DMS53 (cell line): ENCODE measurements around the gene CDIPT.
A peak's percentile ranks its signal among the peaks of the same experiment; 100 is the strongest.
"Not testable (repeated sequence)": the region's sequence is repeated elsewhere in the genome, so short reads cannot be mapped to it uniquely, and the experiment has no call there.

Experiments used
- DNase-seq: peaks from one replicate; lab custom pipeline; 2025; lab: John Stamatoyannopoulos, UW

Gene CDIPT

DNA sequence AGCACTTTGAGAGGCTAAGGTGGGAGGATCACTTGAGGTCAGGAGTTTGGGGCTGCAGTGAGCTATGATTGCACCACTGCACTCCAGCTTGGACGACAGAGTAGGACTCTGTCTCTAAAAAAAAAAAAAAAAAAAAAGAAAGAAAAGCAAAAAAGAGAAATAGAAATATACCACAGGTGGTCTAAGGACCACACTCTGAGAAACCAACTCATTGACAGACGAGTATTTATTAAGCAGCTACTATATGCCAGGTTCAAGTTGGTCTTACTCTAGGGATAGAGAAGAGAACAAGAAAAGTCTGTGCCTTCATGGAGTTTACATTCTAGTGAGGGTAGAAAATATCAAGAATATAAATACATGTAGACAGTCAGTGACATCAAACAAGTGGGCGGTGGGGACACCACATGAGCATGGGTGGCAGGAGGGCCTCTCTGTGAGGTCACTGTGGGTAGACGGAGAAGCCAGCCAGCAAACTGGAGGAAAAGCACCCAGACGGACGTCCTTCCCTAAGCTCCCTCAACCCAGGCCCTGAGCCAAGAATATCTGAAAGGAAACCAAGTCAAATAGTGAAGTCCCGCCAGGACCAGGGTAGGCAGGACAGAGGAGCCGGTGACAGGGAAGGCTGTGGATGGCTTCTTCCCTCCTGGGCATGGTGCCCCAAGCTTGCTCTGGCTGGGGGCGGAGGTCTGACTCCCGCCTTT, 4.7 kb downstream of the CDIPT start:
- DNase-seq, result no peak

DNA sequence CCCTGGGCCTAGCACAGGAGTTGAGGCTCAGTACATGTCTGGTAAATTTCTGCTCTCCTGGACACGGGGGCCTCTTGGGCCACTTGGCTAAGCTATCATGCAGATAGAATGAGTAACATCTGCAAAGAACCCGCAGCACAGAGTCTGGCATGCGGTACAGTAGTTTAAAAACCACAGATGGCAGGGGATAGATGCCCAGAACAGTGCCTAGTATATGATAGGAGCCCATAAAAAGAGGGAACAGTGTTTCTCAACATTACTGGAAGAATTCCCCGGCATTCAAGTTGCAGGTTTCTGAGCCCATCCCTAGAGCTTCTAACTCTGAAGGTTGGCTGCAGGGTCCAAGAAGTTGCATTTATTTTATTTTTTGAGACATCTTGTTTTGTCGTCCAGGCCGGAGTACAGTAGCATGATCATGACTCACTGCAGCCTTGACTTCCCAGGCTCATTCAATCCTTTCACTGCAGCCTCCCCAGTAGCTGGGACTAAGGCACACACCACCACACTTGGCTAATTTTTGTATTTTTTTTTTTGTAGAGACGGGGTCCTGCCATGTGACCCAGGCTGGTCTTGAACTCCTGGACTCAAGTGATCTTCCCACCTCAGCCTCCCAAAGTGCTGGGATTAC, 5.8 kb downstream of the CDIPT start:
- DNase-seq, result no peak

DNA sequence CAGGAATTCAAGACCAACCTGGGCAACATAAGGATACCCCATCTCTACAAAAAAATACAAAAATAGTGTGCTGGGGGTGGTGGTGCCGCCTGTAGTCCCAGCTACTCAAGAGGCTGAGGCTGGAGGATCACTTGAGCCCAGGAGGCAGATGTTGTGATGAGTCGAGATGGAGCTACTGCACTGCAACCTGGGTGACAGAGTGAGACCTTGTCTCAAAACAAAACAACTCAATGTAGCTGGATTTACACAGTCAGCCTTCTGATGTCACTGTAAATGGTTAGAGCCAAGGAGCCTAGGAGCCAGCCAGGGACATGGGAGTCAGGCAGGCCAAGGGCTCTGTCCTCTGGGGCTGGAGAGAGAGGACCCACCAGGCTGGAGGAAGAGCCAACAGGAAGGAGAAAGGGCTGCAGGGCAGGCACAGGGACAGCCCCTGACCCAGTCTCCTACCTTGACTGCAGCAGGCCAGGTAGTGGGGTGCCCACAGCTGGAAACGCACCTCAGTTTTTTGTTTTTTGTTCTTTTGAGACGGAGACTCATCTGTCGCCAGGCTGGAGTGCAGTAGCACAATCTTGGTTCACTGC, 8.4 kb downstream of the CDIPT start:
- peak; percentile 14 for DNase-seq

DNA sequence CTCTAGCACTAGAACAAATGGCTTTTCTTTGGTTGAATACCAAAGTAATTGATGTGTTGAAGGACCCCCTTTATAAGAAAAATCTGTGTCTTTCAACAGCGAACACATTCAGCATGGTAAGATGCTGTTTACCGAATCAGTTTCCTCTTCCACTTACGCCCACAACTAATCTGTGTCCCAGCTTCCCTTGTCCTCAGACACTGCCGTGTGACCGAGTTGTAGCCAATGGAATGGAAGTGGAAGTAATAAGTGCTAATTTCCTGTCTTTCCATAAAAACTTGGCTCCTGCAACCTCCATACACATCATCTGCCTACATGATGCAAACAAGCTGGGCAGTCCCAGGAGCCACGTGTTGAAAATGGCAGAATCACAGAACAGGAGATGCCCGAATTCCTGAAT, 10.4 kb downstream of the CDIPT start:
- no peak for DNase-seq

DNA sequence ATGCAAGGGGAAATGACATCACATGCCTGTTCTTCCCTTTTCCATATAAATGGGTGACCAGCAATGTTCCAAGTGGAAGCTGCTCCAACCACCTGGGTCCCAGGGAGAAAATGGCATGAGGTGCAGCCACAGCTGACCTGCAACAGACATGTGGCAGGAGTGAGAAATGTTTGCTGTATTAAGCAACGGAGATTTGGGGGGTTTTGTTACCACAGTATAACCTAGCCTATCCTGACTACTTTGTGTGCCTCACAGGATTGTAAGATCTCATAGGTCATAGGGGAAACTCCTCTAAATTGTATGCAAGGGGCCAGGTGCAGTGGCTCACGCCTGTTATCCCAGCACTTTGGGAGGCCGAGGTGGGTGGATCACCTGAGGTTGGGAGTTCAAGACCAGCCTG, 12.0 kb downstream of the CDIPT start:
- DNase-seq, result no peak

DNA sequence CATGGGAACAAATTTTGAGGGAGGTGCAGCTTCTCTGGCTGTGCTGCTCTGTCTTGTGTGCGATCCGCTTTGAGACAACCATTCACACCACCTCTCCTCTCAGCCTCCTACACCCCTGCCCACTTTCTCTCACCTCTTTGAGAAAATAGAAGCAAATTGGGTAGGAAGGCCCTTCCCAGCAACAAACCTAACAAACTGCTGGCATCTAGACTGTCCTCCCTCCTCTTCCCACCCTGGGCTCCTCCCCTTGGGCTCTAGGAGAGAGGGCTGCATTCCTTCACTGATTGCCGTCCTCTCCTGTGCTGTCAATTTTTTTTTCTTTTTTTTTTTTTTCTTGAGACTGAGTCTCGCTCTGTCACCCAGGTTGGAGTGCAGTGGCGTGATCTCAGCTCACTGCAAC, 13.5 kb downstream of the CDIPT start:
- no peak for DNase-seq

DNA sequence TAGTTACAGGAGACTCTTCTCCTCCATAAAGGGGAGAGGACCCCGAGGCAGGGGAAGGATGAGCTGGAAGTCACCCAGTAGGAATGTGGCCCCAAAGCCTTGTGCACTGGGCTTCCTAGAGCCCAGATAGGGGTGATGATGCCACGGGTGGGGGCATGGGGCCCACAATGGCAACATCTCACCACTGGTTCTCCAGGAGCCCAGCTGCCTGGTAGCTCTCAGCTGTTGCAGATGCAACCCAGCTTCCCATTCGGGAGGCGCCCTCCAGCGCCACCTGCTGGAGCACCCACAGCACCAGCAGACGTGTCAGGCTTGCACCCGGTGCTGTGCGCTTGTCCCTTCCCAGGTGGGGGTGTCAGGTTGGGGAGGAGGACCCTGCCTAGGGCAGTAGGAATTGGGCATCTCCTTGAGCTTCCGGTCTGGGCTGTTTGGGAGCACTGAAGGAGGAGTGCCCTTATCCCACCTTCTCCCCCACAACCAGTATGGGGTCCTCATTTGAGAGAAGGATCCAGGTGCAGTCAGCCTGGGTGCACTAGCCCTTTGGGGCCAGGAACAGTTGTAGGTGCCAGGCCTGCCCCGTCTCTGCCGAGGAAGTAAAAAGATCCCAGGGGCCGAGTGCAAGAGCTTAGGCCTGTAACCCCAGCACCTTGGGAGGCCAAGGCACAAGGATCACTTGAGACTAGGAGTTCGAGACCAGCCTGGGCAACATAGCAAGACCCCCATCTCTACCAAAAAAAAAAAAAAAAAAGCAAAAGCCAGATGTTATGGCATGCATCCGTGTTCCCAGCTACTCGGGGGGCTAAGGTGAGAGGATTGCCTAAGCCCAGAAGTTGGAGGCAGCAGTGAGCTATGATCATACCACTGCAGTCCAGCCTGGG, 14.4 kb downstream of the CDIPT start:
- DNase-seq, result peak; percentile 78

DNA sequence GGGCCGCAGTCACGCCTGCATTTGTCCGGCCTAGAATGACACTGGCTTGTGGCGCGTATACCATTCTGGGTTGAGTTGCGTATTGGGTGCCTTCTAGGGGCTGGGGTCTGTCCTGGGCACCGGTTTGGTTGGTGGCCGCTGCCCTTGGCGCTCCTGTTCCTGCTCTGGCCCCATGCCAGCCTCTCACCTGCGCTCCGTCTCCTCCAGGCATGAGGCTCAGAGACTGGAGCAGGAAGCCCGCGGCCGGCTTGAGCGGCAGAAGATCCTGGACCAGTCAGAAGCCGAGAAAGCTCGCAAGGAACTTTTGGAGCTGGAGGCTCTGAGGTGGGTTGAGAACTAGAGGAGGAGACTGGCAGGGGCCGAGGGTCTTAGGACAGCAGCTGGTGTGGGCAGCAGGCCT, 17.4 kb downstream of the CDIPT start:
- DNase-seq, result no peak

DNA sequence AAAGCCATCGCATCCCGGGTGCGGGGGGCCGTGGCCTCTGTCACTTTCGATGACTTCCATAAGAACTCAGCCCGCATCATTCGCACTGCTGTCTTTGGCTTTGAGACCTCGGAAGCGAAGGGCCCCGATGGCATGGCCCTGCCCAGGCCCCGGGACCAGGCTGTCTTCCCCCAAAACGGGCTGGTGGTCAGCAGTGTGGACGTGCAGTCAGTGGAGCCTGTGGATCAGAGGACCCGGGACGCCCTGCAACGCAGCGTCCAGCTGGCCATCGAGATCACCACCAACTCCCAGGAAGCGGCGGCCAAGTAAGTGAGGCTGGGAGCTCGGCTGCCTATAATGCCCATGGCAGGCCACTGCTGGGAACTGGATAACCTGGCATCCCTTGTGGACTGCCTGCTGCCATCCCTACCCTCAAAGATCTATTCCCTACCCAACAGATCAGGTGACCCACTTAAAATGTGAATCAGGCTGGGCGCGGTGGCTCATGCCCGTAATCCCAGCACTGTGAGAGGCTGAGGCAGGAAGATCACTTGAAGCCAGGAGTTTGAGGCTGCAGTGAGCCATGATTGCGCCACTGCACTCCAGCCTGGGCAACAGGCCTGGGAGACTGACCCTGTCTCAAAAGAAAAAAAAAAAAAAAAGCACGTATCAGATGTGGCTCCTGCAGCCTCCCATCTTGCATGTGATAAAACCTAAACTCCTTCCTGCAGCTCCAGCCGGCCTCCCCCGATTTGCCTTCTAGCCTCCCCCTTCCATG, 18.3 kb downstream of the CDIPT start:
- DNase-seq, result no peak

DNA sequence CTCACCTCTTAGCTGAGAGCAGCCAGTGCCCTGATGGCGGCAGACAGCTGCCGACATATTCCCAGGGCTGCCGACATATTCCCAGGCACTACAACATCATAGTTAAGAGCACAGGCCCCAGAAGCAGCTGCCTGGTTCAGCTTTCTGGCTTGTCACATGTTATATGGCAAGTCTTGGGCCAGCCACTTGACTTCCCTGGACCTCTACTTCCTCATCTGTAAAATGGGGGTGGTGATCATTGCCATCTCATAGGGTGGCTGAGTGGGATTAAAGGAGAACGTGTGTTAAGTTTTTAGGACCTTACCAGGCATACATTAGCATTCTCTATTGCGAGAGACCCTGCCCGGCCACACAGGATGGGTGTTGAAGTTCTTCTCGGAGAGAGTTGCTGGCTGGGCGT, 19.1 kb downstream of the CDIPT start:
- DNase-seq, result no peak

DNA sequence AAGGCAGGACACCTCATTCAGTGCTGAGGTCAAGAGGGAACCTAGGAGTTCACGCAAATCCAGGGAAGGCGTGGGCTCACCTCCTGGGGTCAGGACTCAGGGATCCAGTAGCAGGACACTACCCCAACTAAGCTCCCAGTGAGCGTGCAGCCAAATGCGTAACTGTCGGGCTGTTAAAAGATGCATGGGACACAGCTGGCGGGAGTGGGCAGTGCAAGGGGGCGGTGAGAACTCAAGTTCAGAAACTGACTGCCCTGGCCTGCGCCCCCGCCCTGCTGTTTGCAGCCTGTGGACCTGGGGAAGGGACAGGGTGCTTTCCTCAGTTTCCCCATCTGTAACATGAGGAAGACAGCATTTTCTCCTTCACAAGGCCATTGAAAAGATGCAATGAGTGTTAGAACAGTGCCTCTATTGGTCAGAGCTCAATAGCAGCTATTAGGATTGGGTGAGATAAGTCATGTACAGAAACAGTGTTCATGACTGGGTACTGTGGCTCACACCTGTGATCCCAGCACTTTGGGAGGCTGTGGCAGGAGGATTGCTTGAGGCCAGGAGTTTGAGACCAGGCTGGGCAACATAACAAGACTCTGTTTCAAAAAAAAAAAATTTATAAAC, 20.2 kb downstream of the CDIPT start:
- DNase-seq, result peak; percentile 11

DNA sequence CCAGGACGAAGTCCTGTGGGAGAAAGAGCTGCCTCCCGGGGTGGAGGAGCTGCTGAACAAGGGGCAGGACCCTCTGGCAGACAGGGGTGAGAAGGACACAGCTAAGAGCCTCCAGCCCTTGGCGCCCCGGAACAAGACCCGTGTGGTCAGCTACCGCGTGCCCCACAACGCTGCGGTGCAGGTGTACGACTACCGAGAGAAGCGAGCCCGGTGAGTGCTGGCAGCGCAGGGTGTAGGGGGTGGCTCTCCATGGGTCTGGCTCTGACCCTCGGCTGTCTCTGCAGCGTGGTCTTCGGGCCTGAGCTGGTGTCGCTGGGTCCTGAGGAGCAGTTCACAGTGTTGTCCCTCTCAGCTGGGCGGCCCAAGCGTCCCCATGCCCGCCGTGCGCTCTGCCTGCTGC, 21.4 kb downstream of the CDIPT start:
- no peak for DNase-seq

DNA sequence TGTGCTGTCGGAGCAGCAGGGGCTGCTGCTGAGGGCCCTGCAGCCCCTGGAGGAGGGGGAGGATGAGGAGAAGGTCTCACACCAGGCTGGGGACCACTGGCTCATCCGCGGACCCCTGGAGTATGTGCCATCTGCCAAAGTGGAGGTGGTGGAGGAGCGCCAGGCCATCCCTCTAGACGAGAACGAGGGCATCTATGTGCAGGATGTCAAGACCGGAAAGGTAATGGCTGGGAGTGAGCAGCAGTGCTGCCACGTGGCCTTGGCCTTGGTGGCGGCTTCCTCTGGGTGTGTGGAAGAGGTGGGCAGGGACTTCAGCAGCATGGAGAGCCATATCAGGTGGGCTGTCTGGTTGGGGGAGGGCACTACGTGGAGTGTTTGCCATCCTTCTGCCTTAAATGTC, 22.8 kb downstream of the CDIPT start:
- no peak for DNase-seq

DNA sequence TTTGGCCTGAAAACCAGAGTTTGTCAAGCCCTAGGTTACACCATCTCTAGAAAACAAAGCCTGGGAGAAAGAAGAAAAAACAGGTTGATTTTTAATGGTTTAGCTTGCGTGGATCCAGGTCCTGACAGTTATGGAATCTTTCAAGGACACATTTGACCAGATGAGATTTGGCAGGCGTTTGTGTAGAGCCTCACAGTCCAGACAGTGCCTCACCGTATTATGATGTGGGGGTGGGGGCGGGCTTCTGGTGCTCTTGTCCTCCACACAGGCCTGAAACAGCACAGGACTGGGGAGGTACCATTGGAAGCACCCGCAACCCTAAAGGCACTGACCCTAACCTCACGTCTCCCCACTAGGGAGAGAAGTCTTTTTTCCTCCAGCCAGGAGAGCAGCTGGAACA, 23.2 kb downstream of the CDIPT start:
- DNase-seq, result no peak

DNA sequence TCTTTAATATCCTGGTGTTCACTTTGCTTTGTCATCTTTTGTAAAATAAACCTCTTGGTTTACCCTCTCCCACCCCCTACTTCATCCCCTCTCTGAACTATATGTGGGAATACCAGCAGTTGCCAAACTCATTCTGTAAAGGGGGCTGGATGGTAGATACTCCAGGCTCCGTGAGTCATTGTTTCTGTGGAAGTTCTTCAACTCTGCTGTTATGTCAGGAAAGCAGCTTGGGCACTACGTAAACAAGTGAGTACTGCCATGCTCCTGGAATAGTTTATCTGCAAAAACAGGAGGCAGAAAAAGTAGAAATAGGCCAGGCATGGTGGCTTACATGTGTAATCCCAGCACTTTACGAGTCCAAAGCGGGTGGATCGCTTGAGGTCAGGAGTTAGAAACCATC, 25.2 kb downstream of the CDIPT start:
- DNase-seq, result no peak

DNA sequence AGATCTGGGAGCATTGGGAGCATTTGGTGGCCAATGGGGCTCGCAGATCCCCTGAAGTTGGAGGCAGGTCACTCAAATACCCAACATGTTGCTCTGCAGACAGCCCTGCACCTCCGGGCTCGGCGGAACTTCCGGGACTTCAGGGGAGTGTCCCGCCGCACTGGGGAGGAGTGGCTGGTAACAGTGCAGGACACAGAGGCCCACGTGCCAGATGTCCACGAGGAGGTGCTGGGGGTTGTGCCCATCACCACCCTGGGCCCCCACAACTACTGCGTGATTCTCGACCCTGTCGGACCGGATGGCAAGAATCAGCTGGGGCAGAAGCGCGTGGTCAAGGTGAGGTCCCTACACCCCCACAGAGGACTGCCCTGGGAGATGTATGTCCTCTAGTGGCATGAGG, 26.4 kb downstream of the CDIPT start:
- no peak for DNase-seq

DNA sequence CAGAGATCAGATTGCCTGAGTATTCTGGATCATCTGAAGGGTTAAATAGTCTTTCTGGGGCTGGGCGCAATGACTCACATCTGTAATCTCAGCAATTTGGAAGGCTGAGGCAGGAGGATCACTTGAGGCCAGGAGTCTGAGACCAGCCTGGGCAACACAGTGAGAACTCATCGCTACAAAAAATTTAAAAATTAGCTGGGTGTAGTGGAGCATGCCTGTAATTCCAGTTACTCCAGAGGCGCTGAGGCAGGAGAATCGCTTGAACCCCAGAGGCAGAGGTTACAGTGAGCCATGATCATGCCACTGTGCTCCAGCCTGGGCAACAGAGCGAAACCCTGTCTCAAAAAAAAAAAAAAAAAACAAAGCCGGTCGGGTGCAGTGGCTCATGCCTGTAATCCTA, 27.1 kb downstream of the CDIPT start:
- no peak for DNase-seq

DNA sequence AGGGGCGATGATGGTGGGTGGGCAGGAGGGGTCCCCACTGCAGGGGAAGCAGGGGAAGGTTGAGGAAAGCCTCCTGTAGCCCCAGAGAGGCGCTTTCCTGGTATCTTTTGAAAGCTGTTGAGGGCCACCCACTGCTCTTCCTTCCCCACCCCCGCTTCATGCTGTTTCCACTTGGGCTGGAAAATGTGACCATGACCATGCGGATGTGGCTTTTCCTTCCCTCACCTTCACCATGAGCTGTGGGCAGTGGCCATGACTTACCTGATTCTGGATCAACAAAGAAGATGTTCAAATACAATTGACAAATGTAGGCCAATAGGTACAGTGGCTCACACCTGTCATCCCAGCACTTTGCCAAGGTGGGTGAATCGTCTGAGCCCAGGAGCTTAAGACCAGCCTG, 28.9 kb downstream of the CDIPT start:
- no peak for DNase-seq

DNA sequence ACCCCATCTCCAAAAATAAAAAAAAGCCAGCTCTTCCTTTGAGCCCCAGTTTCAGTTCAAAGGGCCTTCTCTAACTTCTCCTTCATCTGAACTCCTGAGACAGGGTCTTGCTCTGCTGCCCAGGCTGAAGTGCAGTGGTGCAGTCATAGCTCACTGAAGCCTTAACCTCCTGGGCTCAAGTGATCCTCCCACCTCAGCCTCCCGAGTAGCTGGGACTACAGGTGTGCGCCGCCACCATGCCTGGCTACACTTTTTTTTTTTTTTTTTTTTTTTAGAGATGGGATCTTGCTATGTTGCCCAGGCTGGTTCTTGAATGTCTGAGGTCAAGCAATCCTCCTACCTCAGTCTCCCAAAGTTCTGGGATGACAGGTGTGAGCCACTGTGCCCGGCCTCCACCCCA, 29.8 kb downstream of the CDIPT start:
- not testable (repeated sequence) for DNase-seq

DNA sequence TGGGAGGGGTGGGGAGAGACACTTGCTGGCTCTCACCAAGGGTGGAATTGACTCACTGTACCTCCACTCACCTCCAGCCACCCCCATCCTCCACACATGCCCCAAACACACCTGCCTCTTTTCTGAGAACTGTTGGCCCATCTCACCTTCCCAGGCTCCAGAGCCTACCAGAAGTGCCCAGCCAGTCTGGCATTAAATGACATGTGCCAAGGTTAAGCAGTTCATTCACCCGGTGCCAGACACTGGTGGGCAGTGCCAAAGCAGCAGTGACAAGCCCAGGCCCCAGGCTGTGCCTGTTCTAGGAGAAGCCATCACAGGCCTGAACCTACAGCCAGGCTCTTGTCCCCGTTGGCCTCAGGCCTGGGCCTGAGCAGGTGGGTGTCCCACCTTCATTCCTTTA, 31.5 kb downstream of the CDIPT start:
- DNase-seq, result no peak

DNA sequence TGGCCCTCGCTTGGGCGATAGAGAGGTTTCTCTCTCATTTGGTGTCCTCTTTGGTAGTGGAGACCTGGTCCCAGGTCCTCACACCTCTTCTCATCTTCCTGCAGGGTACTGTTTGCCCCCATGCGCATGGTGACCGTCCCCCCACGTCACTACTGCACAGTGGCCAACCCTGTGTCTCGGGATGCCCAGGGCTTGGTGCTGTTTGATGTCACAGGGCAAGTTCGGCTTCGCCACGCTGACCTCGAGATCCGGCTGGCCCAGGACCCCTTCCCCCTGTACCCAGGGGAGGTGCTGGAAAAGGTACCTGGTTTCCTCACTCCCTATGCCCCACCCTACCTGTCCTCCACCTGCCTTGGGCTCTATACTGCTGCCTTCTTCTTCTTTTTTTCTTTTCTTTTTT, 32.3 kb downstream of the CDIPT start:
- no peak for DNase-seq

DNA sequence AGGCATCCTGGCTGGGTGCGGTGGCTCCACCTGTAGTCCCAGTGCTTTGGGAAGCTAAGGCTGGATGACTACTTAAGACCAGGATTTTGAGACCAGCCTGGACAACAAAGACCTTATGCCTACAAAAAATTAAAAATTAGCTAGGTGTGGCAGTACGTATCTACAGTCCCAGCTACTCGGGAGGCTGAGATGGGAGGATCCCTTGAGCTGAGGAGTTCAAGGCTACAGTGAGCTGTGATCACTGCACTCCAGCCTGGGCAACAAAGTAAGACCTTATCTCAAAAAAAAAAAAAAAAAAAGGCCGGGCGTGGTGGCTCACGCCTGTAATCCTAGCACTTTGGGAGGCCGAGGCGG, 36.7 kb downstream of the CDIPT start:
- no peak for DNase-seq
